ENCODE measurements around the gene RNF222. TPM values are rescaled to one million over a fixed set of nuclear protein-coding genes. Genes with fewer than 3 reads are reported as not detected.

RNF222 gene
- total and polyA plus RNA-seq, 2 donors (not counting 1 experiment from before 2014, with no cell fraction given) = not detected

- Histone ChIP-seq H3K4me3 (replicated peaks in 1 of 4; ENCODE audit: control extremely low read depth in 1 of 4, insufficient read depth in 1 of 4, low read depth in 3 of 4, low read length in 4 of 4) (peak overlapping the region; percentile 78 to 100 (median 92)), H2AFZ (ENCODE audit: low read length) (peak overlapping the region; percentile 3), H3K4me1 (ENCODE audit: control insufficient read depth, extremely low read depth, insufficient read depth, low read length) (no peaks in the 10 kb centered on the region), H3K36me3 (ENCODE audit: control insufficient read depth, insufficient read depth, low read length) (peaks cover 2% of the 10 kb centered on the region), H3K27ac (ENCODE audit: insufficient read depth, low read length) (peak overlapping the region; percentile 99), H3K9me3 (ENCODE audit: control insufficient read depth, insufficient read depth, low read depth, low read length) (no peaks in the 10 kb centered on the region), H3K79me2 (ENCODE audit: control insufficient read depth, insufficient read depth, low read length) (peaks cover 53% of the 10 kb centered on the region), H3K4me2 (ENCODE audit: extremely low read depth, insufficient read depth, low read length) (peak overlapping the region; percentile 20), H3K27me3 (ENCODE audit: control insufficient read depth, insufficient read depth, low read length) (no peaks in the 10 kb centered on the region), H3K9ac (ENCODE audit: insufficient read depth, low read length) (peak overlapping the region; percentile 99), H4K20me1 (ENCODE audit: control insufficient read depth, extremely low read depth, insufficient read depth, low read length) (no peaks in the 10 kb centered on the region)
- TF ChIP-seq EZH2 (IDR thresholded peaks at IDR 0.05; ENCODE audit: low read length, missing control alignments) (no peak), CTCF (conservative IDR thresholded peaks at IDR 0.05 in 1 of 2, IDR thresholded peaks at IDR 0.05 in 1 of 2; ENCODE audit: low read depth in 1 of 2, low read length in 2 of 2) (no peak)
- DNase-seq (ENCODE audit: low read depth in 2 of 2) = peak; percentile 56 to 64
Observed at GRCh38 chr17:8436169-8436843, 38.7 kb upstream of the RNF222 start.

GRCh38 chr17:8435245-8436168, 37.9 kb upstream of the RNF222 start, which contains the start of gene NDEL1:
Gene NDEL1 (plus strand): TSS chr17:8435884. CDS start chr17:8444272, 8,388 bp downstream.
- no peaks in the 10 kb centered on the region for H3K27me3 ChIP-seq (ENCODE audit: control insufficient read depth, insufficient read depth, low read length)
- H3K36me3 ChIP-seq (ENCODE audit: control insufficient read depth, insufficient read depth, low read length) = peaks cover under 1% of the 10 kb centered on the region
- TF ChIP-seq CTCF (conservative IDR thresholded peaks at IDR 0.05 in 1 of 2, IDR thresholded peaks at IDR 0.05 in 1 of 2; ENCODE audit: low read depth in 1 of 2, low read length in 2 of 2) = no peak
- TF ChIP-seq EZH2 (IDR thresholded peaks at IDR 0.05; ENCODE audit: low read length, missing control alignments) = no peak
- H3K79me2 ChIP-seq (ENCODE audit: control insufficient read depth, insufficient read depth, low read length) = peaks cover 45% of the 10 kb centered on the region
- DNase-seq (ENCODE audit: low read depth in 2 of 2) = peak; percentile 97 to 98
- no peaks in the 10 kb centered on the region for H4K20me1 ChIP-seq (ENCODE audit: control insufficient read depth, extremely low read depth, insufficient read depth, low read length)
- H3K4me1 ChIP-seq (ENCODE audit: control insufficient read depth, extremely low read depth, insufficient read depth, low read length) = no peaks in the 10 kb centered on the region
- peak within 1 kb of the TSS; percentile 99 for H3K27ac ChIP-seq (ENCODE audit: insufficient read depth, low read length)
- H3K4me3 ChIP-seq (replicated peaks in 1 of 4; ENCODE audit: control extremely low read depth in 1 of 4, insufficient read depth in 1 of 4, low read depth in 3 of 4, low read length in 4 of 4) = peak within 1 kb of the TSS; percentile 78 to 100 (median 92)
- H3K9ac ChIP-seq (ENCODE audit: insufficient read depth, low read length) = peak within 1 kb of the TSS; percentile 99
- H3K4me2 ChIP-seq (ENCODE audit: extremely low read depth, insufficient read depth, low read length) = peak within 1 kb of the TSS; percentile 95
- H2AFZ ChIP-seq (ENCODE audit: low read length) = peak within 1 kb of the TSS; percentile 94
- no peaks in the 10 kb centered on the region for H3K9me3 ChIP-seq (ENCODE audit: control insufficient read depth, insufficient read depth, low read depth, low read length)

GRCh38 chr17:8430966-8431365, 33.3 kb upstream of the RNF222 start:
- H2AFZ ChIP-seq (ENCODE audit: low read length) = peak overlapping the region; percentile 55
- H3K27ac ChIP-seq (ENCODE audit: insufficient read depth, low read length) = no peak overlapping the region
- no peaks in the 10 kb centered on the region for H3K27me3 ChIP-seq (ENCODE audit: control insufficient read depth, insufficient read depth, low read length)
- peak overlapping the region; percentile 35 for H3K4me2 ChIP-seq (ENCODE audit: extremely low read depth, insufficient read depth, low read length)
- H3K9me3 ChIP-seq (ENCODE audit: control insufficient read depth, insufficient read depth, low read depth, low read length) = no peaks in the 10 kb centered on the region
- peak; percentile 30 to 87 for DNase-seq (ENCODE audit: low read depth in 2 of 2)
- TF ChIP-seq EZH2 (IDR thresholded peaks at IDR 0.05; ENCODE audit: low read length, missing control alignments) (no peak), CTCF (conservative IDR thresholded peaks at IDR 0.05 in 1 of 2, IDR thresholded peaks at IDR 0.05 in 1 of 2; ENCODE audit: low read depth in 1 of 2, low read length in 2 of 2) (no peak)
- H3K9ac ChIP-seq (ENCODE audit: insufficient read depth, low read length) = no peak overlapping the region
- no peaks in the 10 kb centered on the region for H3K36me3 ChIP-seq (ENCODE audit: control insufficient read depth, insufficient read depth, low read length)
- H4K20me1 ChIP-seq (ENCODE audit: control insufficient read depth, extremely low read depth, insufficient read depth, low read length) = no peaks in the 10 kb centered on the region
- H3K4me3 ChIP-seq (replicated peaks in 1 of 4; ENCODE audit: control extremely low read depth in 1 of 4, insufficient read depth in 1 of 4, low read depth in 3 of 4, low read length in 4 of 4) = no peak overlapping the region
- no peaks in the 10 kb centered on the region for H3K4me1 ChIP-seq (ENCODE audit: control insufficient read depth, extremely low read depth, insufficient read depth, low read length)
- H3K79me2 ChIP-seq (ENCODE audit: control insufficient read depth, insufficient read depth, low read length) = peaks cover under 1% of the 10 kb centered on the region

Data from fibroblast of lung (primary cell).